Measurements from ENCODE around the gene FSHR.

Gene FSHR

GRCh38 chr2:49110571-49110970, 43.7 kb downstream of the FSHR start:
- DNase-seq = no peak
- Histone ChIP-seq H3K27ac (ENCODE audit: low read length) (no peak overlapping the region), H3F3A (ENCODE audit: insufficient read depth, low read length) (no peaks in the 10 kb centered on the region), H2AFZ (ENCODE audit: low read length) (no peak overlapping the region), H3K4me2 (ENCODE audit: low read depth, low read length) (no peak overlapping the region), H4K20me1 (ENCODE audit: insufficient read depth, low read length) (no peaks in the 10 kb centered on the region), H3K27me3 (replicated peaks; ENCODE audit: insufficient read depth, low read length) (no peaks in the 10 kb centered on the region), H3K9me3 (replicated peaks; ENCODE audit: insufficient read depth, low read length) (no peaks in the 10 kb centered on the region), H3K79me2 (ENCODE audit: low read length) (no peaks in the 10 kb centered on the region), H3K9ac (ENCODE audit: low read length) (no peak overlapping the region), H3K9me2 (replicated peaks; ENCODE audit: insufficient read depth, low read length) (no peaks in the 10 kb centered on the region), H3K4me1 (ENCODE audit: low read length) (no peaks in the 10 kb centered on the region), H3K4me3 (ENCODE audit: low read length) (no peak overlapping the region), H3K36me3 (replicated peaks; ENCODE audit: insufficient read depth, low read length) (no peaks in the 10 kb centered on the region)
- TF ChIP-seq, protein P1, sequence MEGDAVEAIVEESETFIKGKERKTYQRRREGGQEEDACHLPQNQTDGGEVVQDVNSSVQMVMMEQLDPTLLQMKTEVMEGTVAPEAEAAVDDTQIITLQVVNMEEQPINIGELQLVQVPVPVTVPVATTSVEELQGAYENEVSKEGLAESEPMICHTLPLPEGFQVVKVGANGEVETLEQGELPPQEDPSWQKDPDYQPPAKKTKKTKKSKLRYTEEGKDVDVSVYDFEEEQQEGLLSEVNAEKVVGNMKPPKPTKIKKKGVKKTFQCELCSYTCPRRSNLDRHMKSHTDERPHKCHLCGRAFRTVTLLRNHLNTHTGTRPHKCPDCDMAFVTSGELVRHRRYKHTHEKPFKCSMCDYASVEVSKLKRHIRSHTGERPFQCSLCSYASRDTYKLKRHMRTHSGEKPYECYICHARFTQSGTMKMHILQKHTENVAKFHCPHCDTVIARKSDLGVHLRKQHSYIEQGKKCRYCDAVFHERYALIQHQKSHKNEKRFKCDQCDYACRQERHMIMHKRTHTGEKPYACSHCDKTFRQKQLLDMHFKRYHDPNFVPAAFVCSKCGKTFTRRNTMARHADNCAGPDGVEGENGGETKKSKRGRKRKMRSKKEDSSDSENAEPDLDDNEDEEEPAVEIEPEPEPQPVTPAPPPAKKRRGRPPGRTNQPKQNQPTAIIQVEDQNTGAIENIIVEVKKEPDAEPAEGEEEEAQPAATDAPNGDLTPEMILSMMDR (IDR thresholded peaks at IDR 0.05; ENCODE audit: low read length) = no peak
- TF ChIP-seq EZH2phosphoT487 (IDR thresholded peaks at IDR 0.05; ENCODE audit: low read length) (no peak), EZH2 (optimal IDR thresholded peaks at IDR 0.05; ENCODE audit: low read depth, low read length) (no peak)

- no peaks in the 10 kb centered on the region for H3K9me2 ChIP-seq (replicated peaks; ENCODE audit: insufficient read depth, low read length)
- H3K79me2 ChIP-seq (ENCODE audit: low read length) = no peaks in the 10 kb centered on the region
- no peaks in the 10 kb centered on the region for H4K20me1 ChIP-seq (ENCODE audit: insufficient read depth, low read length)
- no peak for DNase-seq
- no peak overlapping the region for H3K4me2 ChIP-seq (ENCODE audit: low read depth, low read length)
- no peaks in the 10 kb centered on the region for H3F3A ChIP-seq (ENCODE audit: insufficient read depth, low read length)
- no peaks in the 10 kb centered on the region for H3K9me3 ChIP-seq (replicated peaks; ENCODE audit: insufficient read depth, low read length)
- no peak overlapping the region for H3K9ac ChIP-seq (ENCODE audit: low read length)
- H3K27me3 ChIP-seq (replicated peaks; ENCODE audit: insufficient read depth, low read length) = no peaks in the 10 kb centered on the region
- no peak overlapping the region for H3K4me3 ChIP-seq (ENCODE audit: low read length)
- H3K36me3 ChIP-seq (replicated peaks; ENCODE audit: insufficient read depth, low read length) = no peaks in the 10 kb centered on the region
- no peaks in the 10 kb centered on the region for H3K4me1 ChIP-seq (ENCODE audit: low read length)
- no peak overlapping the region for H2AFZ ChIP-seq (ENCODE audit: low read length)
- H3K27ac ChIP-seq (ENCODE audit: low read length) = no peak overlapping the region
- TF ChIP-seq, protein P1 (IDR thresholded peaks at IDR 0.05; ENCODE audit: low read length) = no peak
- no peak for TF ChIP-seq EZH2 (optimal IDR thresholded peaks at IDR 0.05; ENCODE audit: low read depth, low read length)
- TF ChIP-seq EZH2phosphoT487 (IDR thresholded peaks at IDR 0.05; ENCODE audit: low read length) = no peak
Observed at GRCh38 chr2:49108851-49109250, 45.5 kb downstream of the FSHR start.

DNA sequence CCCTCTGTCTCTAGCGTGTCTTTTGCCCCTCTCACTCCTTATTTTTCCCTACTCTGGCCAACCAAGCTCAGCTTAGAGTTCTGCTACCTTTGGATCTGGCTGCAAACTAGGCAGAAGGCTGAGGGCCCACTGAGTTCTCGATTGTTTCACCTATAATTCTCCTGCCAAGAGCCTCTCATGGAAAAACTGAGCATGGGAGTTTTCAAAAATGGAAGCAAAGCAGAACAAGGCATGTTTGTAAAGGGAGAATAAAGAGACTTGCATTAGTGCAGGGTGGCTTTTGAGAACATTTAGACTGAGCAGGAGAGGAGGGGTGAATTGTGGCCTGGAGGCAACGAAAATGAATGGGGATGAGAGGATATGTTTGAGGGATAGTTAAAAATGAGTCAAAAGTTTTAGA, 45.9 kb downstream of the FSHR start:
- Histone ChIP-seq H3K9ac (ENCODE audit: low read length) (no peak overlapping the region), H3K4me3 (ENCODE audit: low read length) (no peak overlapping the region), H3K79me2 (ENCODE audit: low read length) (no peaks in the 10 kb centered on the region), H3F3A (ENCODE audit: insufficient read depth, low read length) (no peaks in the 10 kb centered on the region), H3K27ac (ENCODE audit: low read length) (no peak overlapping the region), H3K9me3 (replicated peaks; ENCODE audit: insufficient read depth, low read length) (no peaks in the 10 kb centered on the region), H3K27me3 (replicated peaks; ENCODE audit: insufficient read depth, low read length) (no peaks in the 10 kb centered on the region), H3K4me2 (ENCODE audit: low read depth, low read length) (no peak overlapping the region), H3K4me1 (ENCODE audit: low read length) (no peaks in the 10 kb centered on the region), H4K20me1 (ENCODE audit: insufficient read depth, low read length) (no peaks in the 10 kb centered on the region), H3K36me3 (replicated peaks; ENCODE audit: insufficient read depth, low read length) (no peaks in the 10 kb centered on the region), H2AFZ (ENCODE audit: low read length) (no peak overlapping the region), H3K9me2 (replicated peaks; ENCODE audit: insufficient read depth, low read length) (no peaks in the 10 kb centered on the region)
- DNase-seq = no peak
- TF ChIP-seq EZH2 (optimal IDR thresholded peaks at IDR 0.05; ENCODE audit: low read depth, low read length) = no peak
- TF ChIP-seq, protein P1 (IDR thresholded peaks at IDR 0.05; ENCODE audit: low read length) = no peak
- no peak for TF ChIP-seq EZH2phosphoT487 (IDR thresholded peaks at IDR 0.05; ENCODE audit: low read length)

Data from MM.1S (cell line).